ENCODE data around the gene DDX11. TPM values are rescaled to one million over a fixed set of nuclear protein-coding genes. Genes with fewer than 3 reads are reported as not detected.

DDX11 gene
- 14.7 and 37.8 TPM in 2 replicates for total RNA-seq

DNA sequence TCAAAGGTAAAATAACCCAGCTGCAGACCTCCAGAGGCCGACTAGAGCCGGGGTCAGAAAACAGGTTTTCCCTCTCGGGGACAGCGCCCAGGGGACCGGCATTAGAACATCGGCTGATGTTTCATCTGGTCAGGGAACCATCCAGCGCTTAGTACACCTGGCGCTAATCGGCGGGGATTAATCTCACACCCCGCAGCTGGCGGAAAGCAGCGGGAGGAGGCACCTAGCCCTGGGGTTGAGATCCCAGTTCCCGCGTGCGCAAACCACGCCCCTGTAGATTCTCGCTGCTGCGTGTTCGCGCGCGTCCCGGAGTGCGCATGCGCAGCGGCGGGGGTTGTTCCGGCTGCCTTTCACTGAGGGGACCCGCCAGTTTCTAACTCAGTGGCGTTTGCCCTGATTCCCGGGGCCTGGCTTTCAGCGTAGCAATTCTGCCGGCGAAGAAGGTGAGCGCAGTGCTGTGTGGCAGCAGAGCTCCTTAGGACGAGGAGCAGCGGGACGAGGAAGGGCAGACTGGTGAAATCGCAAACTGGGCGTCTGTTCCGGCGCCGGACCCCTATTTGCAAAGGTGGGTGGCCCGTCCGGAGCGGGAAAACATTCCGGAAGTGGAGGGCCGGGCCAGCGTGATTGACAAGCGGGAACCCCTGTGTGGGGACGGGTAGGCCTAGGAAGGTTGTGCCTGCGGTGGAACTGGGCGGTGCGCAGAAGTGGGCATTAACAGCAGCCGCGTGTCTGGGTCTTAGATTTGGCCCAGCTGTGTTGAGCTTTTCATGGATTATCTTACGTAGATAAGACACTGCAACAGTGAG lies at the start of gene DDX11:
DDX11 (plus strand) TSS at position 334 of the 806 bp plus-strand sequence. CDS start 4,534 bp downstream, outside the sequence.

Small RNA genes within 50 kb of the gene (small RNA-seq; reads per million reads assigned to genes)
- gene RF00072 (ENCODE audit: low replicate concordance) = not detected

Other genes with a start within 250 kb of the DDX11 start
- 0.14 and 0.44 TPM in 2 replicates for gene TSPAN11, start 147.1 kb upstream of the DDX11 start, total RNA-seq